Kidney (tissue), 14 donors: ENCODE measurements around the gene USP48. TPM values are rescaled to one million over a fixed set of nuclear protein-coding genes. Genes with fewer than 3 reads are reported as not detected.

Experiments used
- DNase-seq, 5 donors: peaks; one replicate each; pipeline ENCODE4 v3.0.0-alpha.2; 2013 to 2020
- FAIRE-seq: peaks from 2 replicates; lab custom pipeline; 2012; peaks lifted over from hg19 to GRCh38; lab: Jason Lieb, UNC
- H3K27ac ChIP-seq, 2 donors: one replicate each; pipeline ENCODE4 v1.7.0; 2013; ENCODE audit warnings: low read depth in 2 of 2, low read length in 2 of 2, inconsistent platforms in 1 of 2
- H3K27me3 ChIP-seq: one replicate; pipeline ENCODE4 v1.7.1; 2013; ENCODE audit warnings: low read length, inconsistent platforms; ENCODE audit not compliant: control insufficient read depth, insufficient read depth
- H3K36me3 ChIP-seq, 3 donors: one replicate each; pipeline versions ENCODE4 v1.7.0 to v1.7.1; 2013; ENCODE audit warnings: low read length in 3 of 3, control low read depth in 1 of 3, inconsistent platforms in 1 of 3; ENCODE audit not compliant: insufficient read depth in 3 of 3, control insufficient read depth in 2 of 3
- H3K4me1 ChIP-seq, 3 donors: one replicate each; pipeline versions ENCODE4 v1.7.0 to v1.7.1; 2013; ENCODE audit warnings: low read length in 3 of 3, inconsistent platforms in 1 of 3, low read depth in 1 of 3; ENCODE audit not compliant: control insufficient read depth in 2 of 3, insufficient read depth in 2 of 3
- H3K4me3 ChIP-seq, 3 donors: one replicate each; pipeline versions ENCODE4 v1.7.0 to v1.8.1; 2013; ENCODE audit warnings: low read length in 3 of 3, control low read depth in 1 of 3, inconsistent platforms in 1 of 3
- H3K9ac ChIP-seq, 3 donors: one replicate each; pipeline versions ENCODE4 v1.7.0 to v1.7.1; 2013; ENCODE audit warnings: low read length in 3 of 3, control low read depth in 1 of 3, inconsistent platforms in 1 of 3
- H3K9me3 ChIP-seq, 3 donors: one replicate each; pipeline versions ENCODE4 v1.7.0 to v1.7.1; 2013; ENCODE audit warnings: low read length in 3 of 3, control low read depth in 1 of 3, inconsistent platforms in 1 of 3; ENCODE audit not compliant: control insufficient read depth in 2 of 3, insufficient read depth in 1 of 3
- CTCF ChIP-seq: IDR thresholded peaks from 3 replicates; pipeline ENCODE4 v1.5.1; 2012; ENCODE audit warnings: mild to moderate bottlenecking, moderate library complexity, borderline replicate concordance; ENCODE audit not compliant: insufficient read depth; ENCODE audit errors: extremely low read depth
- intact Hi-C: fragments of 100-400 bp; cut with DNase I; formaldehyde crosslinking; loops from one replicate; pipeline ENCODE4 v1.11.1; 2022
- polyA plus RNA-seq: library from polyadenylated mRNA; stranded (reverse); fragments of 350-450 nt; fragmentation: Illumina TruSeq; extraction: RNeasy Lipid Tissue Mini Kit (QIAGEN cat#74804); gene quantifications from one replicate; pipeline ENCODE4 v1.2.3, GENCODE V29; 2014; ENCODE audit warnings: low read depth, low replicate concordance; ENCODE audit not compliant: insufficient read depth
- total RNA-seq: library from RNA; stranded (reverse); fragmentation: NEBNext Ultra II Directional; extraction: Animal tissue kit (Norgen Biotek cat#: 25700); gene quantifications from one replicate; pipeline ENCODE4 v1.2.1, GENCODE V29; 2021
- donor health status: control.
- donor health status: control.
- donor health status: control.
- donor health status: control.
- donor health status: control.
- donor health status: DM: yes; HTN: yes; CAD: no.
- donor health status: Normal renal cell carcinoma (clear cell type).

Gene USP48
- total and polyA plus RNA-seq, 2 donors from 2014 or later: 16.7 to 62.8 TPM

- FAIRE-seq: no peak
- no peak for DNase-seq
- Histone ChIP-seq H3K27me3 (no peaks in the 10 kb centered on the region), H3K36me3 (peaks cover 0 to 29% (median 16%) of the 10 kb centered on the region in 3 donors), H3K9me3 (no peaks in the 10 kb centered on the region), H3K4me3 (no peak overlapping the region), H3K9ac (no peak overlapping the region), H3K4me1 (no peaks in the 10 kb centered on the region), H3K27ac (no peak overlapping the region)
- TF ChIP-seq CTCF: no peak
- intact Hi-C loops: no loop called here
Measured at GRCh38 chr1:21736876-21737275, 46.1 kb downstream of the USP48 start.

- Histone ChIP-seq H3K27me3 (no peaks in the 10 kb centered on the region), H3K4me1 (no peaks in the 10 kb centered on the region), H3K27ac (no peak overlapping the region), H3K9ac (no peak overlapping the region), H3K4me3 (no peak overlapping the region), H3K36me3 (peaks cover 0 to 29% (median 16%) of the 10 kb centered on the region in 3 donors), H3K9me3 (no peaks in the 10 kb centered on the region)
- DNase-seq: no peak
- TF ChIP-seq CTCF: no peak
- intact Hi-C loops: no loop called here
- FAIRE-seq: no peak
Measured at GRCh38 chr1:21736011-21736410, 46.9 kb downstream of the USP48 start.

DNA sequence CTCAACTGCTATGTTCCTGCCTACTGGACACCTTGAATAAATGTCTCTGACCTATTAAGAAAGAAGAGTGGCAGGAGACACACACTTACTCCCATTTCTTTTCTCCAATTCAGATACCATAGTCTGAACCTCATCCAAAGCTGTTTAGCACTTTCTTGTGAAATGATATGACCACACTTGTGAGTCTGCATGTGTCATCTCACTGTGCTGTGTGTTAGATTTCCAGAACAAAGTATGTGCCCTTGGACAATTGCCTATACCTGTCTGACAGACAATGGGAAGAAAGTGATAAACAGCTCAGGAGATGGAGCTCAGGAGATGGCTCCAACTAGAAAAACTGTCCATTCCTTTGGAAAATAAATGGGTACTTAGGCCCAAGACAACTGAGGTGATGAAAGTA lies 48.4 kb downstream of the USP48 start:
- DNase-seq (no peak), FAIRE-seq (no peak)
- no peaks in the 10 kb centered on the region for H3K4me1 ChIP-seq
- H3K27me3 ChIP-seq: no peaks in the 10 kb centered on the region
- H3K4me3 ChIP-seq: no peak overlapping the region
- no peak overlapping the region for H3K9ac ChIP-seq
- no peaks in the 10 kb centered on the region for H3K9me3 ChIP-seq
- peaks cover 0 to 29% (median 14%) of the 10 kb centered on the region in 3 donors for H3K36me3 ChIP-seq
- H3K27ac ChIP-seq: no peak overlapping the region
- intact Hi-C loops: no loop called here
- no peak for TF ChIP-seq CTCF

DNA sequence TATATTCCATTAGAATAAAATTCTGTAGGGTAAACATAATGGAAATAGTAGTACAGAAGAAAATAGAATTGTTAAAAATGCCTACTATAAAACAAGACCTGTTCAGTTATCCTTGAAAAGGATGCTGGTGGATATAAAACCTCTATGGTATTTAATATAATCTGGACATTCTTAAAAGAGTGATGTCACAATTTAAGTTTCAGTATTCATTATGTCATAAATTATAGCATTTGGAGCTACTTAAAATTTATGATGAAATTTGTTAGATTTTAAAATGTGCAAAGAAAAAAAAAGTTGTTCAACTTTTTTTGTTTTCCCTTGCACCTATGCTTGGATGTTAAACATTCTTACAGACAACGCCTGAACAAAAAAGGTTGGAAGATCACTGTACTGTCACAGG lies 50.3 kb downstream of the USP48 start:
- DNase-seq (no peak), FAIRE-seq (no peak)
- intact Hi-C loops: no loop called here
- TF ChIP-seq CTCF: no peak
- no peaks in the 10 kb centered on the region for H3K9me3 ChIP-seq
- no peaks in the 10 kb centered on the region for H3K4me1 ChIP-seq
- H3K36me3 ChIP-seq: peaks cover 7 to 31% (median 13%) of the 10 kb centered on the region in 3 donors
- no peak overlapping the region for H3K27ac ChIP-seq
- no peak overlapping the region for H3K9ac ChIP-seq
- H3K4me3 ChIP-seq: no peak overlapping the region
- H3K27me3 ChIP-seq: no peaks in the 10 kb centered on the region
